Stimulated activated CD8-positive, alpha-beta memory T cell treated with anti-CD3 and anti-CD28 coated beads, Interleukin-7, amount 100 ng/mL, for 48 hours (primary cell): ENCODE data around the gene GRK5.

Experiments
- DNase-seq, 2 donors: peaks; one replicate each; pipeline ENCODE4 v3.0.0-alpha.2; 2020; ENCODE audit warnings: low read depth in 1 of 2; ENCODE audit errors: extremely low read depth in 1 of 2

The GRK5 gene

DNA sequence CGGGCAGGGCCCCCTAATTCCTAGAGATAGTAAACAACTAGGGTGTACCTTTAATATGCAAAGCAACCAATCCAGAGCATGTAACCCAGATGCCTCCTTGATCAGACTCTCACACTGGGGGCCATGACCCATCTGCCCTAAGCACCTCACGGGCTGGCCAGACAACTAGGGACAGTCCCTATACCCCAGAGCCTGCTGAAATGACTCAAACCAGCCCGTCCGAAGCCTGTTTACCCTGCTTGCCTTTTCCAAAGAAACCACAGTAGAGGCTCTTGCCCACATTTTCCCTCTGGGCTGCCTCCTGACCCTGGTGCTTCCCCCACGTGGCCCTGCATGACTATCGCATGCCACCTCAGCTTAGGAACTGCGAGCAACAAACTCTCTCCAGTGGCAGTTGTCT lies 288.9 kb downstream of the GRK5 start:
- DNase-seq = peak; percentile 52 to 79

DNA sequence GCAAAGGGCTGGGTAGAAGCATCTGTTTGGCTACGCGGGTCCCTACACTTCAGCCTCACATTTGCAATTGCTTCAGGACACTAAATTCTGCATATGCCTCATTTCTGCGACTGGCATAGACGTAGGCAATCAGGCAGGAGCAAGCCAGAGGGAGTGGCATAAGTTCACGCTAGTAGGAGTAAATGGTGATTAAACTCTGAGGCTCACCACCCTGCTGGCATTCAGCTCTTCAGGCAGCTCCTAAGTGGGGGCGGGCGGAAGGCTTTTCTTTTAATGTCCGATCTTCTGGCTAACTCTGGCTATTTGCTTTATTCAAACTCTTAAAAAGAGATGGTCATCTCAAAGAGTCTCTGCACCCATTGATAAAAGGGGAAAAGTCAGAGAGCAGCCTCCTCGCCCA lies 289.9 kb downstream of the GRK5 start:
- no peak for DNase-seq

DNA sequence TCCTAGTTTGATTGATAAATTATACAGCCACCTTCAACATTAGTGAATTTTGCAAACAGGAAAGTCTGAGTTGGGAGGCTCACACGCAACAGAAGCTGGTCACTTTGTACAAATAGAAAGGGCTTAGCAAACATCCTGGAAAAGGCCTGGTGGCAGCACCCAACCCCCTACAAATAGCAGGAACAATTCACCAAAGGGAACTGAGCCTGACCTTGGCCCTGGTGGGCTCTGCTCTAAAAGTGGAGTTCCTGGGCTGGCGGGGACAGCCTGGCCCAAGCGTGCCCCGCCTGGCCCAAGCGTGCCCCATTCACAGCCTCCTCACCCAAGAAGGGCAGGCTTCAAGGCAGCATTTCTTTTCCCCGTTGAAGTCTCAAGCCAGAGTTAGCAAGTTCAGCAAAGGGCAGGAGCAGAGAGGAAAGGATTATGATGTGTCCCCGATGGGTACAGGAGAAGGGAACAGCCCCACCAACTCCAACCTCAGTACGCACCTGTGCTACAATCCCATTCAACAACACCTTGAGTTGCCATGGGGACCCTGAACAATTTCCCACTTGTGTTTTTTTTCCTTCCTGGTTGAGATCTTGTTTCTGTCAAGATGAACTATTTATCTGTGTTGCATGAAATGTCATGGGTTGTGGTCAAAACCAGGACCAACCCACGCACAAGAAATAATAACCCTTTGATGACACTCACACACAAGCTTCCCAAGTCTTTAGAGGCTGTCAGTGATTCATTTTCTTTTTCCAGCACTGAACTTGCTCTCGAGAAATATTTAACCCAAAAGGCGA lies 291.7 kb downstream of the GRK5 start:
- DNase-seq = no peak

DNA sequence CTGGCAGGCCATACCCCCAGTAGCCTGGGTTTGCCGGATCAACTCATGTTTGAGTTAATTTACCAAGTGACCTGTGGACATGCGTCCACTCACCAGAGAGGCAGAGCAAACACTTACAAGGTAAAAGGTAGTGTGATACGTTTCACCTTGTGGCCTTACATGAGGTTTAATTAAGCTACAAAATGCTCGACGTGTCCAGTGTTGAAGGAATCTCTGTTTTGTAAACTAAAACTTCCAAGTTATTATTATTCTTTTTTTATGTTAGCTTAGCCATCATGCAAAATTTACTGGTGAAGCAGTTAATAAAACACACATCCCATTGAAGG lies 292.3 kb downstream of the GRK5 start:
- no peak for DNase-seq

DNA sequence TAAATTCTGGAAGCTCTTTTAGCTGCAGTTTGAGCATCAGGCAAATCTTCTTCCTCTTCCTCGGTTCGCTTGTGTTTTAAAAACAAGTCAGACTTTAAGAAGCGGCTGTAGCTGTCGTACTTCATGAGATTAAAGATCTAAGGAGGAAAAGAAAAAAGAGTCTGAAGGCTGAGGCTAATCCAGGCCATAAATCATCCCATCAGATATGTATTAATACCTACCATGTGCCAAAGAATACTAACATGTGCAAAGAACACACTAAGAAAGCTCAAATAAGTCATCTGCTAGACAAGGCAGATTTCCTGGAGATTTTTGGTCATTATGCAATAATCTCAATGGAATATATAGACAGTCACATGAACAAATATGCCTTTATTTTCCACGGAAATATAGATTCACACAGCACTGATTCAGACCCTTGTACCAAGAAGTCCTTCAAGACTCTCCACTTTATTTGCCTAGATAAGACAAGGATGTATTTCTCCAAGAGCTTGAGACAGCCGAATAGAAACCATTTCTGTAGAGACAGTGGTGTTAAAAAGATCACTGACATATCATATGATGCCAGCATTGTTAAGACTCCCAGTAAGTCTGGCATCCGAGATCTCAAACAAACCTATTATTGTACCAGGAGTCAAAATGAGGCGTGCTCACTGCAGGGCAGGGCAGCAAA lies 292.9 kb downstream of the GRK5 start:
- no peak for DNase-seq

DNA sequence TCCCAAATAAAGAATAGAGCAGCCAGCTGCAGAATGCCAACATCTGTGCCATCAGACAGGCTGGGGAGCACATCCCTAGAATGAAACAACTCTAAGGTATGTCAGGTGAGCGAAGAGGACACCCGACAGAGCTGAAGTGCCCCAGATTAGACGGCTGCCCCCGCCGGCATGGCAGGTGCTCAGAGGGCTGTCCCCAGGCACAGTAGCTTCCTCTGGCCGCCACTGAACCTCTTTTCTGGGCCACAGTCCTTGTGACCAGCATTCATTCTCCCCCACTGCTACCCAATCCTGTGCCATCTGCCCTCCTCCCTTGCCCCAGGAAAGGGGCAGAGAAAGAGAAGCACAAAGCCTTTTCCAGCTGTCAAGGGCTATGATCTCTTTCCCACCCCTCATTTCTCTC lies 293.4 kb downstream of the GRK5 start:
- no peak for DNase-seq

DNA sequence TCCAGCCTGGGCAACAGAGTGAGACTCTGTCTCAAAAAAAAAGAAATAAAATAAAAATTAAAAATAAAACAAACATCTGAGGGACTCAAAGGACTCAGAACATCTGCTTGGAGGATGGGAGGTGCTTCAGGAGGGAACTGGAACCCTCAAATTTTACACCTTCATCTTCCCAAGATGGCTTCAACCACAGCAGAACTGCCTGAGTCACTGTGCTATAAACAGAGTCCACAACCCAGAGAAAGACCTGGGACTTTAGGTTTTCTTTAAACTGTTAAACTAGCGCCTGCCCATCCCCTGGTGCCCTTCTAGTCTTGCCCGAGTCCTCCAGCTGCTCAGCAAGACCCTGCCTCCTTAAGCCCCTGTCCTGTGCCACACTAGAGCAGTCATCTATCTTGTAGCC lies 294.3 kb downstream of the GRK5 start:
- no peak for DNase-seq

DNA sequence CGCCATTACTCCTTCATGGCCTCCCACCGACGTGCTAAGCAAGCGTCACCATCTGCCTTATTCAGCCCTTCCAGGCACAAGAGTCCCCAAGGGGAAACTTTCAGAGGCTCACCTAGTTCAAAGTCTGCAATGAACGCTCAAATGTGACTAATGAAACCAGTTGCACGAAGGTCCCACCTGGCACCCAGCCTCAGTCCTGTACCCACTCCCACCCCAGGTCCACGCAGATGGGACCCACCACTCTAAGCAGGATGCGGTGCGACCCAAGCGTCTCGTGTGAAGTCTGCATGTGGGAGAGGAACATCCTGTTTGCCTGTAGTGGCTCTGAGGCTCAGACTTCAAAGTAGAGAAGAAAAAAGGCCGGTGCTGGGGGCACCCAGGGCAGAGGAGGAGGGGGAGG lies 294.8 kb downstream of the GRK5 start:
- DNase-seq = peak; percentile 62 to 72

DNA sequence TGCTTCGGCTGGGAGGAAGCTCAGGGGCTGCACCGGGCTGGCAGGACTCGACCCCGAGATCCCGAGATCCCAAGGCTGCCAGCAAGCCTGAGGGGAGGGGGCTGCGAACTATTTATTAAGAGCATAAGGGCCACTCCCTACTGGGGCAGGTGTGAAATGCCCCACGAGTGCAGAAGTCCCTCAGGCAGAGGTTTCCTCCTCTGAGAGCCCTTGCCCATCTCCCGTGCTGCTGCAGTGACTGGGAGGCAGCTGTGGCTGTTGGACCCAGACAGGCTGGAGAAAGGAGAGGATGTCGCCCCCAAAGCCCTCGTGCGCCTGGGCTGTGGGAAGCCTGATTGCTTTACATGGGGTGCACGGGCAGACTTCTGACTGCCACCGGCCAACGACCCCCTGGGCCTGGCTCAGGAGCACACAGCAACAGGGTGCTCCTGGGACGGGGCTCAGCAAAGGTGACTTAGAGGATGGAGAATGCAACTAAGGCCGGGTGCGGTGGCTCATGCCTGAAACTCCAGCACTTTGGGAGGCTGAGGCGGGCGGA lies 295.3 kb downstream of the GRK5 start:
- no peak for DNase-seq

DNA sequence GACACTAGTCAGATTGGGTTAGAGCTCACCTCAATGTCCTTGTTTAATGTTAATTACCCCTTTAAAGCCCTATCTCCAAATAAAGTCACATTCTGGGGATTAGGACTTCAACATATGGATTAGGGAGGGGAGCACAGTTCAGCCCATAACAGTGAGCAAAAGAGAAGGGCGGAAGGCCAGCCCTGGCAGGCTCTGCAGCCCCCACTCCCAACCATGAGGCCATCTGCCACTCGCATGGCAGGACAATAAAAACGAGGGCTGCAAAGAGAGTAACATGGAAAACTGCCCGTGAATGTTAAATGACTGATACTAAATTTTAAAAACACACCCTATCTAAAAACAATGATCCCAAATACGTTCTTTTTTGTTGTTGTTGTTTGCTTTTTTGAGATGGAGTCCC lies 296.4 kb downstream of the GRK5 start:
- no peak for DNase-seq

DNA sequence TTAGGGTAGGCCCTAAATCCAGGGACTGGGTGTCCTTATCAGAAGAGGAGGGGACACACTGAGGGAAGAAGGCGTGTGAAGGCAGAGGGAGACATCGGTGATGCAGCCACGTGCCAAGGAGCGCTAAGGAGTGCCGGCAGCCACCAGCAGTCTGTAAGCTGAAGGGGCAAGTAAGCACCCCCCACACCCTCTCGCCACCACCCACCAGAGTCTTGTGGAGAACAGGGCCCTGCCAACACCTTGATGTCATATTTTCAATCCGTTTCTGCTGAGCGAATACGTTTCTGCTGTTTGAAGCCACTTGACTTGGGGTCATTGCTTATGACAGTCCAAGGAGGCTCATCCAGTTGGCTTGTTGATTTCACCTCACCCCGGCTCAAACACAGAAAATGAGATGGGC lies 297.3 kb downstream of the GRK5 start:
- no peak for DNase-seq

DNA sequence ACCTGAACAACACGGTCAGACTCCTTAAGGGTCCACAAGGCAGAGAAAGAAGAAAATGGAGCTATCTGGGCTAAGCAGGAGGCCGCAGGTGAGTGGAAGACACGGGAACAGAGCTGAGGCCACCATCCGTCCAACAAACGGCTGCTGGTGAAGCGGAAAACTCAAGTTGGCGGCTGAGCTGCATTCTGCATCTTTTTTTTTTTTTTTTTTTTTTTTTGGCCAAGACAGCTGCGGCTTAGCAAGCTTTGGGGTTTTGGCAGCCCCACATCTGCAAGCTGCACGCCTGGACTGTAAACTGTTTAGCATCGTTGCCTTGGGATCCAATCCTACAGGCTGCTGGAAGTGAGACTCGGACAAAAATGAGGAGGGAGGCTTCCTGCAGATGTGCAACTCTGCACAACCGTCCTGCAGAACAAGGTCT lies 297.8 kb downstream of the GRK5 start:
- no peak for DNase-seq
